ENCODE measurements around the gene LRRTM4. TPM values are rescaled to one million over a fixed set of nuclear protein-coding genes. Genes with fewer than 3 reads are reported as not detected.

The LRRTM4 gene
- total and polyA plus RNA-seq, 2 donors (not counting 1 experiment from before 2014, with no cell fraction given) = not detected

GRCh38 chr2:77001895-77002294 is 520.3 kb downstream of the LRRTM4 start:
- WGBS (ENCODE audit: insufficient coverage) = no CpG with 5 or more reads among the region's 1 CpG
- POLR2A ChIA-PET = no interaction called here

GRCh38 chr2:76998704-76999103 is 523.5 kb downstream of the LRRTM4 start:
- Histone ChIP-seq H3K4me2 (replicated peaks; ENCODE audit: low read depth, low read length, poor library complexity, severe bottlenecking) (no peak overlapping the region), H3K36me3 (replicated peaks in 1 of 2; ENCODE audit: control extremely low read depth in 1 of 2, control insufficient read depth in 1 of 2, extremely low read depth in 1 of 2, insufficient read depth in 2 of 2, low read length in 1 of 2) (no peaks in the 10 kb centered on the region), H3K4me1 (ENCODE audit: control insufficient read depth in 2 of 2, insufficient read depth in 2 of 2, low read length in 2 of 2) (no peaks in the 10 kb centered on the region), H3K9me3 (ENCODE audit: control extremely low read depth in 1 of 3, control insufficient read depth in 2 of 3, insufficient read depth in 1 of 3, low read length in 2 of 3) (no peaks in the 10 kb centered on the region), H3K27me3 (replicated peaks in 1 of 4; ENCODE audit: control extremely low read depth in 1 of 4, control insufficient read depth in 3 of 4, insufficient read depth in 4 of 4, low read length in 3 of 4) (no peaks in the 10 kb centered on the region), H3K27ac (ENCODE audit: low read length in 2 of 2) (no peak overlapping the region), H3K4me3 (ENCODE audit: control extremely low read depth in 1 of 5, extremely low read depth in 1 of 5, insufficient read depth in 1 of 5, low read depth in 2 of 5, low read length in 4 of 5) (no peak overlapping the region), H3K9ac (ENCODE audit: low read length) (no peak overlapping the region), H3K79me2 (ENCODE audit: control insufficient read depth, insufficient read depth, low read length) (no peaks in the 10 kb centered on the region), H4K20me1 (ENCODE audit: control insufficient read depth, insufficient read depth, low read length, poor library complexity, severe bottlenecking) (no peaks in the 10 kb centered on the region), H2AFZ (ENCODE audit: insufficient read depth, low read depth, low read length, poor library complexity, severe bottlenecking) (no peak overlapping the region)
- no peak for DNase-seq
- Mint-ChIP-seq H3K9me3 (ENCODE audit: insufficient read depth) (peaks cover 8% of the 10 kb centered on the region), H3K4me1 (no peaks in the 10 kb centered on the region), H3K27ac (no peak overlapping the region), H3K27me3 (no peaks in the 10 kb centered on the region), H3K4me3 (no peak overlapping the region)
- ChIA-PET POLR2A (no interaction called here), CTCF (no interaction called here)
- TF ChIP-seq EZH2 (IDR thresholded peaks at IDR 0.05; ENCODE audit: borderline replicate concordance, insufficient read depth, low read depth, low read length, poor library complexity, severe bottlenecking) (no peak), CTCF (IDR thresholded peaks at IDR 0.05) (no peak)
- intact Hi-C loops (cut with micrococcal nuclease) = no loop called here
- WGBS (ENCODE audit: insufficient coverage) = 100% methylated on average over 1 of the region's 3 CpGs
- no peak for ATAC-seq (ENCODE audit: low read depth)

More at GRCh38 chr2:77001895-77002294, 520.3 kb downstream of the LRRTM4 start:
- no peaks in the 10 kb centered on the region for H4K20me1 ChIP-seq (ENCODE audit: control insufficient read depth, insufficient read depth, low read length, poor library complexity, severe bottlenecking)
- H3K9me3 ChIP-seq (ENCODE audit: control extremely low read depth in 1 of 3, control insufficient read depth in 2 of 3, insufficient read depth in 1 of 3, low read length in 2 of 3) = no peaks in the 10 kb centered on the region
- peaks cover 8% of the 10 kb centered on the region for H3K9me3 Mint-ChIP-seq (ENCODE audit: insufficient read depth)
- no peaks in the 10 kb centered on the region for H3K36me3 ChIP-seq (replicated peaks in 1 of 2; ENCODE audit: control extremely low read depth in 1 of 2, control insufficient read depth in 1 of 2, extremely low read depth in 1 of 2, insufficient read depth in 2 of 2, low read length in 1 of 2)
- H3K79me2 ChIP-seq (ENCODE audit: control insufficient read depth, insufficient read depth, low read length) = no peaks in the 10 kb centered on the region
- no peak overlapping the region for H3K9ac ChIP-seq (ENCODE audit: low read length)
- H3K4me1 Mint-ChIP-seq = no peaks in the 10 kb centered on the region
- no peak overlapping the region for H2AFZ ChIP-seq (ENCODE audit: insufficient read depth, low read depth, low read length, poor library complexity, severe bottlenecking)
- H3K4me3 ChIP-seq (ENCODE audit: control extremely low read depth in 1 of 5, extremely low read depth in 1 of 5, insufficient read depth in 1 of 5, low read depth in 2 of 5, low read length in 4 of 5) = no peak overlapping the region
- DNase-seq (no peak), ATAC-seq (ENCODE audit: low read depth) (no peak)
- H3K4me1 ChIP-seq (ENCODE audit: control insufficient read depth in 2 of 2, insufficient read depth in 2 of 2, low read length in 2 of 2) = no peaks in the 10 kb centered on the region
- no peaks in the 10 kb centered on the region for H3K27me3 Mint-ChIP-seq
- TF ChIP-seq CTCF (IDR thresholded peaks at IDR 0.05) (no peak), EZH2 (IDR thresholded peaks at IDR 0.05; ENCODE audit: borderline replicate concordance, insufficient read depth, low read depth, low read length, poor library complexity, severe bottlenecking) (no peak)
- H3K4me3 Mint-ChIP-seq = no peak overlapping the region
- no peak overlapping the region for H3K27ac ChIP-seq (ENCODE audit: low read length in 2 of 2)
- intact Hi-C loops (cut with micrococcal nuclease) = no loop called here
- H3K4me2 ChIP-seq (replicated peaks; ENCODE audit: low read depth, low read length, poor library complexity, severe bottlenecking) = no peak overlapping the region
- H3K27ac Mint-ChIP-seq = no peak overlapping the region
- CTCF ChIA-PET = no interaction called here
- H3K27me3 ChIP-seq (replicated peaks in 1 of 4; ENCODE audit: control extremely low read depth in 1 of 4, control insufficient read depth in 3 of 4, insufficient read depth in 4 of 4, low read length in 3 of 4) = no peaks in the 10 kb centered on the region
